ENCODE data around the gene CNRIP1.
A peak's percentile ranks its signal among the peaks of the same experiment; 100 is the strongest.

Gene CNRIP1

GRCh38 chr2:68357605-68358337, 38.0 kb upstream of the CNRIP1 start:
- Histone ChIP-seq H3K79me2 (ENCODE audit: control insufficient read depth, low read length) (no peaks in the 10 kb centered on the region), H3K36me3 (ENCODE audit: control insufficient read depth, low read length) (no peaks in the 10 kb centered on the region), H3K27me3 (ENCODE audit: control insufficient read depth, low read length) (no peaks in the 10 kb centered on the region), H3K9me3 (ENCODE audit: control insufficient read depth, insufficient read depth, low read length) (no peaks in the 10 kb centered on the region), H3K9me2 (replicated peaks; ENCODE audit: control insufficient read depth, low read length) (no peaks in the 10 kb centered on the region), H3K27ac (ENCODE audit: low read depth, low read length) (no peak overlapping the region), H3K4me1 (ENCODE audit: control insufficient read depth, low read length) (peaks cover 26% of the 10 kb centered on the region), H3K4me3 (ENCODE audit: low read length) (no peak overlapping the region), H3F3A (ENCODE audit: control insufficient read depth, insufficient read depth) (no peaks in the 10 kb centered on the region), H4K20me1 (ENCODE audit: control insufficient read depth, insufficient read depth, low read depth, low read length) (no peaks in the 10 kb centered on the region), H3K4me2 (ENCODE audit: low read length) (no peak overlapping the region)
- TF ChIP-seq EZH2phosphoT487 (IDR thresholded peaks at IDR 0.05; ENCODE audit: borderline replicate concordance, low read length) (no peak), CTCF (IDR thresholded peaks at IDR 0.05; ENCODE audit: low read depth, low read length, poor library complexity, severe bottlenecking) (peak; percentile 70)

- H3K4me2 ChIP-seq (ENCODE audit: low read length), result no peak overlapping the region
- no peaks in the 10 kb centered on the region for H3K27me3 ChIP-seq (ENCODE audit: control insufficient read depth, low read length)
- no peak overlapping the region for H3K4me3 ChIP-seq (ENCODE audit: low read length)
- H3K79me2 ChIP-seq (ENCODE audit: control insufficient read depth, low read length), result no peaks in the 10 kb centered on the region
- H3K27ac ChIP-seq (ENCODE audit: low read depth, low read length), result no peak overlapping the region
- no peaks in the 10 kb centered on the region for H3K9me3 ChIP-seq (ENCODE audit: control insufficient read depth, insufficient read depth, low read length)
- no peak for TF ChIP-seq EZH2phosphoT487 (IDR thresholded peaks at IDR 0.05; ENCODE audit: borderline replicate concordance, low read length)
- TF ChIP-seq CTCF (IDR thresholded peaks at IDR 0.05; ENCODE audit: low read depth, low read length, poor library complexity, severe bottlenecking), result no peak
- H3K36me3 ChIP-seq (ENCODE audit: control insufficient read depth, low read length), result no peaks in the 10 kb centered on the region
- H3K9me2 ChIP-seq (replicated peaks; ENCODE audit: control insufficient read depth, low read length), result no peaks in the 10 kb centered on the region
- H3F3A ChIP-seq (ENCODE audit: control insufficient read depth, insufficient read depth), result no peaks in the 10 kb centered on the region
- no peaks in the 10 kb centered on the region for H4K20me1 ChIP-seq (ENCODE audit: control insufficient read depth, insufficient read depth, low read depth, low read length)
- peaks cover 27% of the 10 kb centered on the region for H3K4me1 ChIP-seq (ENCODE audit: control insufficient read depth, low read length)
Measured at GRCh38 chr2:68356599-68357239, 37.0 kb upstream of the CNRIP1 start.

GRCh38 chr2:68352651-68353391, 33.1 kb upstream of the CNRIP1 start:
- no peak overlapping the region for H3K27ac ChIP-seq (ENCODE audit: low read depth, low read length)
- no peak for TF ChIP-seq CTCF (IDR thresholded peaks at IDR 0.05; ENCODE audit: low read depth, low read length, poor library complexity, severe bottlenecking)
- no peaks in the 10 kb centered on the region for H3F3A ChIP-seq (ENCODE audit: control insufficient read depth, insufficient read depth)
- no peaks in the 10 kb centered on the region for H4K20me1 ChIP-seq (ENCODE audit: control insufficient read depth, insufficient read depth, low read depth, low read length)
- no peaks in the 10 kb centered on the region for H3K36me3 ChIP-seq (ENCODE audit: control insufficient read depth, low read length)
- H3K9me3 ChIP-seq (ENCODE audit: control insufficient read depth, insufficient read depth, low read length), result no peaks in the 10 kb centered on the region
- H3K79me2 ChIP-seq (ENCODE audit: control insufficient read depth, low read length), result no peaks in the 10 kb centered on the region
- H3K4me1 ChIP-seq (ENCODE audit: control insufficient read depth, low read length), result peaks cover 17% of the 10 kb centered on the region
- H3K4me2 ChIP-seq (ENCODE audit: low read length), result peak overlapping the region; percentile 20
- H3K4me3 ChIP-seq (ENCODE audit: low read length), result no peak overlapping the region
- no peaks in the 10 kb centered on the region for H3K27me3 ChIP-seq (ENCODE audit: control insufficient read depth, low read length)
- H3K9me2 ChIP-seq (replicated peaks; ENCODE audit: control insufficient read depth, low read length), result no peaks in the 10 kb centered on the region

Measured in DOHH2 (cell line).